Astrocyte (in vitro differentiated cells and primary cell): Measurements from ENCODE around the gene SEMA6D.
A peak's percentile ranks its signal among the peaks of the same experiment; 100 is the strongest.

Experiments used
- EZH2 ChIP-seq: IDR thresholded peaks from 2 replicates; pipeline ENCODE4 v1.6.1; 2012; ENCODE audit warnings: mild to moderate bottlenecking, low read length, inconsistent platforms; ENCODE audit not compliant: insufficient read depth
- TF ChIP-seq, protein P1 (sequence below): IDR thresholded peaks from 2 replicates; pipeline ENCODE4 v1.5.1; 2011; ENCODE audit warnings: low read depth, mild to moderate bottlenecking, inconsistent platforms, low read length, moderate library complexity; ENCODE audit not compliant: insufficient read depth

DNA sequence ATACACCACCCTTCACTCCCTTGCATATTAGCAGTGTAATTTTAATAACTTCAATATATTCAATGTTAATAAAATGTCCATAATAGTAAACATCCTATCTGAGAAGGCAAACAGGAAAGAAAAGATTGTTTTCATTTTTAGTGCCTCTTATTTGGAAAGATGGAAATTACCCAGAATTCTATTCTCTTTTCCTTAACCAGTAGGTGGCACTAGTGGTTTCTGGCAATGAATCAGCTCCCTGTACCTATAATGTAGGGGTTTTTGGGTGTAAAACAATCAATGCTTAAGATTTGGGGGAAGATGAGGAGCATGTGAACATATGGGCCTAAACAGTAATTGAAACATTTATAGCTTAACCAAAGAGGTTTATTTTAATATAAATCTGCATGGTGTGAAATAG, 5.7 kb upstream of the SEMA6D start:
- TF ChIP-seq, protein P1, sequence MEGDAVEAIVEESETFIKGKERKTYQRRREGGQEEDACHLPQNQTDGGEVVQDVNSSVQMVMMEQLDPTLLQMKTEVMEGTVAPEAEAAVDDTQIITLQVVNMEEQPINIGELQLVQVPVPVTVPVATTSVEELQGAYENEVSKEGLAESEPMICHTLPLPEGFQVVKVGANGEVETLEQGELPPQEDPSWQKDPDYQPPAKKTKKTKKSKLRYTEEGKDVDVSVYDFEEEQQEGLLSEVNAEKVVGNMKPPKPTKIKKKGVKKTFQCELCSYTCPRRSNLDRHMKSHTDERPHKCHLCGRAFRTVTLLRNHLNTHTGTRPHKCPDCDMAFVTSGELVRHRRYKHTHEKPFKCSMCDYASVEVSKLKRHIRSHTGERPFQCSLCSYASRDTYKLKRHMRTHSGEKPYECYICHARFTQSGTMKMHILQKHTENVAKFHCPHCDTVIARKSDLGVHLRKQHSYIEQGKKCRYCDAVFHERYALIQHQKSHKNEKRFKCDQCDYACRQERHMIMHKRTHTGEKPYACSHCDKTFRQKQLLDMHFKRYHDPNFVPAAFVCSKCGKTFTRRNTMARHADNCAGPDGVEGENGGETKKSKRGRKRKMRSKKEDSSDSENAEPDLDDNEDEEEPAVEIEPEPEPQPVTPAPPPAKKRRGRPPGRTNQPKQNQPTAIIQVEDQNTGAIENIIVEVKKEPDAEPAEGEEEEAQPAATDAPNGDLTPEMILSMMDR = peak; percentile 56
- TF ChIP-seq EZH2 = no peak
